Smooth muscle cell (in vitro differentiated cells): ENCODE results near the gene ELF5. TPM values are rescaled to one million over a fixed set of nuclear protein-coding genes. Genes with fewer than 3 reads are reported as not detected.

ENCODE experiments used
- DNase-seq: peaks from one replicate; lab custom pipeline; 2025; ENCODE audit not compliant: unreplicated experiment; lab: John Stamatoyannopoulos, UW
- H2AFZ ChIP-seq: fragments of 200-600 bp; sonication (generic); 2 replicates; pipeline ENCODE4 v1.6.0; 2016; ENCODE audit warnings: antibody characterized with exemption, low read depth, mild to moderate bottlenecking
- H3F3A ChIP-seq: fragments of 200-600 bp; sonication (generic); 2 replicates; pipeline ENCODE4 v1.6.0; 2017; ENCODE audit warnings: antibody characterized with exemption, low read depth
- H3K27ac ChIP-seq: fragments of 200-600 bp; sonication (generic); 2 replicates; pipeline ENCODE4 v1.5.1; 2016; ENCODE audit warnings: low read depth, mild to moderate bottlenecking
- H3K27me3 ChIP-seq: fragments of 200-600 bp; sonication (generic); 2 replicates; pipeline ENCODE4 v1.6.1; 2016; ENCODE audit warnings: low read depth, mild to moderate bottlenecking
- H3K36me3 ChIP-seq: fragments of 200-600 bp; sonication (generic); 2 replicates; pipeline ENCODE4 v1.5.1; 2016; ENCODE audit warnings: low read depth
- H3K4me1 ChIP-seq: fragments of 200-600 bp; sonication (generic); 2 replicates; pipeline ENCODE4 v1.5.1; 2016; ENCODE audit warnings: low read depth
- H3K4me2 ChIP-seq: fragments of 200-600 bp; sonication (generic); 2 replicates; pipeline ENCODE4 v1.6.0; 2016; ENCODE audit warnings: mild to moderate bottlenecking
- H3K4me3 ChIP-seq: fragments of 200-600 bp; sonication (generic); 2 replicates; pipeline ENCODE4 v1.5.1; 2016; ENCODE audit warnings: mild to moderate bottlenecking
- H3K79me2 ChIP-seq: fragments of 200-600 bp; sonication (generic); 2 replicates; pipeline ENCODE4 v1.6.0; 2016; ENCODE audit warnings: low read depth, mild to moderate bottlenecking
- H3K9ac ChIP-seq: fragments of 200-600 bp; sonication (generic); 2 replicates; pipeline ENCODE4 v1.6.0; 2016; ENCODE audit warnings: low read depth
- H3K9me3 ChIP-seq: fragments of 200-600 bp; sonication (generic); replicated peaks from 2 replicates; pipeline ENCODE4 v1.5.1; 2016; ENCODE audit warnings: low read depth
- H4K20me1 ChIP-seq: fragments of 200-600 bp; sonication (generic); 2 replicates; pipeline ENCODE4 v1.6.0; 2016; ENCODE audit warnings: low read depth
- CTCF ChIP-seq: fragments of 200-600 bp; sonication (generic); IDR thresholded peaks from 2 replicates; pipeline ENCODE4 v1.5.1; 2017; ENCODE audit warnings: borderline replicate concordance, mild to moderate bottlenecking, antibody characterized with exemption; ENCODE audit not compliant: insufficient read depth, poor library complexity, severe bottlenecking
- WGBS: methylation state at CpG from one replicate; pipeline ENCODE4 v1.1.7; 2016; ENCODE audit warnings: low lambda C conversion rate; 5-methylcytosine and 5-hydroxymethylcytosine counted together
- polyA plus RNA-seq: library from polyadenylated mRNA; unstranded; fragments of >200 nt; fragmentation: Nextera tagmentation; extraction: Ambion mirVana; gene quantifications from 2 replicates; pipeline ENCODE4 v1.2.1, GENCODE V29; 2016
- total RNA-seq: library from RNA; depleted of rRNA; stranded (reverse); fragments of >200 nt; gene quantifications from 2 replicates; pipeline ENCODE4 v1.2.3, GENCODE V29; 2014

The ELF5 gene
- total and polyA plus RNA-seq, 2 experiments from 2014 or later, result 0.67 TPM; not detected in 1

DNA sequence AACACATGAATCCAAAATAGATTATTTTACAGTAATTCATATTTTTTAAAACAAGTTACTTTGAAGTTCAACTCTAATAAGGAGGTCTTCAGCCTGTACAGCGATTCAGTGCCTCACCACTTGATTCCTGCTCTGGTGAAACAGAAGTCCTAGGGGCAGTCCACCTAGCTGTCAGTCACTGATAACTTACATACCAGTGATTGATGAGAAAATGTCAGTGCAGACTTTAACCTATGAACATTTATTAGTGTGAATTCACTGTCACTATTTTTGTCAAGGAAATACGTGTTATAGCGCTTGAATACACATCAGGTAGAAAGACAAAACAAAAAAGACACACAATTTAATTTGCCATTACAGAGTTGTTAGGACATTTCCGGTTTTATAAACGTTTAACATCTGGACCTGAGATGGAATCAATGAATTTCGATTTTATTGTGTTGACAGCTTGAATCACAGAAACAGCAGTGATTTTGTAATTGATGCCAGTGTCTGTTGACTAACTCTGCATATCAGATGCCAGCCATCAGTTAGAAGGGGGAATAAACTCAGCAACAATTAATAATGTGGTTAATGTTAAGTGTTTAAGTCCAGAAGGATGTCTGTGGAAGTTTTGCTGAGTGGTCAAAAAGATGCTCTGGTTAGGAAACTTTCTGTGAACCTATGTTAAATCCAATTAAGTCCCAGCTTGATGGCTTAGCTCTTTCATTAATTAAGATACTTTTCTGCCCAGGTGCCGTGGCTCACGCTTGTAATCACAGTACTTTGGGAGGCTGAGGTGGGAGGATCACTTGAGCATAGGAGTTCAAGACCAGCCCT is 34.5 kb downstream of the ELF5 start:
- H3K27ac ChIP-seq, result no peak overlapping the region
- H3K4me1 ChIP-seq, result peaks cover 3% of the 10 kb centered on the region
- H3F3A ChIP-seq, result no peaks in the 10 kb centered on the region
- no peaks in the 10 kb centered on the region for H3K9me3 ChIP-seq
- peaks cover 15% of the 10 kb centered on the region for H3K27me3 ChIP-seq
- no peak overlapping the region for H2AFZ ChIP-seq
- H3K4me3 ChIP-seq, result no peak overlapping the region
- DNase-seq, result no peak
- no peaks in the 10 kb centered on the region for H3K79me2 ChIP-seq
- no peak overlapping the region for H3K9ac ChIP-seq
- 74% methylated on average over 8 of the region's 8 CpGs for WGBS
- H3K36me3 ChIP-seq, result no peaks in the 10 kb centered on the region
- no peak for TF ChIP-seq CTCF
- no peak overlapping the region for H3K4me2 ChIP-seq
- H4K20me1 ChIP-seq, result no peaks in the 10 kb centered on the region

GRCh38 chr11:34476849-34477248 is 36.7 kb downstream of the ELF5 start:
- no peak for TF ChIP-seq CTCF
- Histone ChIP-seq H3F3A (no peaks in the 10 kb centered on the region), H3K4me3 (no peak overlapping the region), H3K36me3 (no peaks in the 10 kb centered on the region), H3K4me2 (no peak overlapping the region), H3K27me3 (peaks cover 15% of the 10 kb centered on the region), H3K9ac (no peak overlapping the region), H4K20me1 (no peaks in the 10 kb centered on the region), H3K79me2 (no peaks in the 10 kb centered on the region), H3K9me3 (no peaks in the 10 kb centered on the region), H3K4me1 (peaks cover 3% of the 10 kb centered on the region), H2AFZ (no peak overlapping the region), H3K27ac (no peak overlapping the region)
- DNase-seq, result no peak
- 89% methylated on average over 4 of the region's 4 CpGs for WGBS

- Histone ChIP-seq H3K9ac (no peak overlapping the region), H3K27me3 (peaks cover 15% of the 10 kb centered on the region), H3K9me3 (no peaks in the 10 kb centered on the region), H3K4me1 (peaks cover 3% of the 10 kb centered on the region), H2AFZ (no peak overlapping the region), H4K20me1 (no peaks in the 10 kb centered on the region), H3K79me2 (no peaks in the 10 kb centered on the region), H3F3A (no peaks in the 10 kb centered on the region), H3K4me3 (no peak overlapping the region), H3K27ac (no peak overlapping the region), H3K4me2 (no peak overlapping the region), H3K36me3 (no peaks in the 10 kb centered on the region)
- TF ChIP-seq CTCF, result no peak
- WGBS, result 60% methylated on average over 3 of the region's 3 CpGs
- DNase-seq, result no peak
Observed at GRCh38 chr11:34475656-34476055, 37.9 kb downstream of the ELF5 start.
